Naive thymus-derived CD4-positive, alpha-beta T cell (primary cell): Measurements from ENCODE around the gene JAZF1. TPM values are rescaled to one million over a fixed set of nuclear protein-coding genes. Genes with fewer than 3 reads are reported as not detected.
"Not testable (repeated sequence)": the region's sequence is repeated elsewhere in the genome, so short reads cannot be mapped to it uniquely, and the experiment has no call there.

Experiments
- ATAC-seq: fragments of 150-1000 bp; cut with Tn5 transposase; 2 replicates; pipeline ENCODE4 v1.10.0; 2021; ENCODE audit warnings: mild to moderate bottlenecking, moderate library complexity
- CTCF ChIA-PET: fragments of 350-600 bp; sonication (Branson Sonifier 250); formaldehyde crosslinking; loops from one replicate; lab custom pipeline; 2021; ENCODE audit warnings: antibody characterized with exemption; lab: Charles Lee
- POLR2A ChIA-PET: fragments of 350-600 bp; sonication (Branson Sonifier 250); formaldehyde crosslinking; loops from one replicate; lab custom pipeline; 2021; ENCODE audit warnings: antibody characterized with exemption, inconsistent platforms; lab: Charles Lee
- DNase-seq, 9 donors: peaks; one replicate each; pipeline versions ENCODE4 v3.0.0 to v3.0.0-alpha.2; 2020 to 2022; ENCODE audit warnings: mixed read lengths in 1 of 9
- H3K27ac ChIP-seq: one replicate; pipeline ENCODE4 v1.7.0; 2013; ENCODE audit warnings: mild to moderate bottlenecking, low read depth, low read length, moderate library complexity
- H3K27me3 ChIP-seq, 2 donors: one replicate each; pipeline ENCODE4 v1.7.0; 2013; ENCODE audit warnings: low read length in 2 of 2, mild to moderate bottlenecking in 2 of 2, moderate library complexity in 2 of 2; ENCODE audit not compliant: control insufficient read depth in 2 of 2, insufficient read depth in 2 of 2
- H3K36me3 ChIP-seq, 3 experiments: 1 replicate in 2 of 3; 2 replicates in 1 of 3; pipeline ENCODE4 v1.7.0; 2013; ENCODE audit warnings: low read length in 3 of 3, mild to moderate bottlenecking in 3 of 3, moderate library complexity in 1 of 3; ENCODE audit not compliant: insufficient read depth in 3 of 3, control insufficient read depth in 2 of 3
- H3K4me1 ChIP-seq, 2 donors: one replicate each; pipeline ENCODE4 v1.7.0; 2013; ENCODE audit warnings: low read length in 2 of 2, mild to moderate bottlenecking in 2 of 2, moderate library complexity in 1 of 2; ENCODE audit not compliant: control insufficient read depth in 2 of 2, insufficient read depth in 2 of 2
- H3K4me3 ChIP-seq: 2 replicates; pipeline ENCODE4 v1.7.0; 2013; ENCODE audit warnings: mild to moderate bottlenecking, low read length
- H3K9me3 ChIP-seq, 3 experiments: 1 replicate in 2 of 3; 2 replicates in 1 of 3; pipeline ENCODE4 v1.7.0; 2013; ENCODE audit warnings: low read length in 3 of 3; ENCODE audit not compliant: control insufficient read depth in 2 of 3
- H3K27ac Mint-ChIP-seq, 9 donors: one replicate each; pipeline ENCODE4 v1.8.0; 2020 to 2022; ENCODE audit warnings: mixed read lengths in 9 of 9, mild to moderate bottlenecking in 8 of 9, moderate library complexity in 5 of 9, inconsistent platforms in 2 of 9
- H3K27me3 Mint-ChIP-seq, 5 donors: one replicate each; pipeline ENCODE4 v1.8.0; 2021 to 2022; ENCODE audit warnings: mixed read lengths in 5 of 5, mild to moderate bottlenecking in 1 of 5
- H3K36me3 Mint-ChIP-seq, 5 donors: one replicate each; pipeline ENCODE4 v1.8.0; 2020 to 2022; ENCODE audit warnings: mixed read lengths in 5 of 5, mild to moderate bottlenecking in 3 of 5, inconsistent platforms in 1 of 5
- H3K4me1 Mint-ChIP-seq, 7 donors: one replicate each; pipeline ENCODE4 v1.8.0; 2020 to 2022; ENCODE audit warnings: mixed read lengths in 7 of 7, mild to moderate bottlenecking in 3 of 7, inconsistent platforms in 1 of 7
- H3K4me3 Mint-ChIP-seq, 10 donors: one replicate each; pipeline ENCODE4 v1.8.0; 2020 to 2022; ENCODE audit warnings: mild to moderate bottlenecking in 10 of 10, mixed read lengths in 10 of 10, moderate library complexity in 6 of 10, inconsistent platforms in 2 of 10
- H3K9me3 Mint-ChIP-seq, 11 donors: one replicate each; pipeline ENCODE4 v1.8.0; 2020 to 2022; ENCODE audit warnings: mixed read lengths in 11 of 11, mild to moderate bottlenecking in 4 of 11, inconsistent platforms in 1 of 11, moderate library complexity in 1 of 11
- intact Hi-C, 2 donors: fragments of 100-400 bp; cut with micrococcal nuclease; formaldehyde crosslinking; loops; one replicate each; pipeline ENCODE4 v1.15.1; 2023
- polyA plus RNA-seq, 2 donors: library from polyadenylated mRNA; unstranded; fragments of 300-500 nt; fragmentation: Illumina TruSeq; gene quantifications; one replicate each; pipeline ENCODE4 v1.2.3, GENCODE V29; 2021
- total RNA-seq, 6 experiments: library from RNA in 5 of 6; stranded (reverse) in 5 of 6; gene quantifications; 1 replicate in 5 of 6; 2 replicates in 1 of 6; pipeline ENCODE4 v1.2.3 and lab custom pipeline; 2021 to 2026

Gene JAZF1
- total and polyA plus RNA-seq, 7 experiments from 2014 or later = 2.0 to 33.1 (median 3.2) TPM

DNA sequence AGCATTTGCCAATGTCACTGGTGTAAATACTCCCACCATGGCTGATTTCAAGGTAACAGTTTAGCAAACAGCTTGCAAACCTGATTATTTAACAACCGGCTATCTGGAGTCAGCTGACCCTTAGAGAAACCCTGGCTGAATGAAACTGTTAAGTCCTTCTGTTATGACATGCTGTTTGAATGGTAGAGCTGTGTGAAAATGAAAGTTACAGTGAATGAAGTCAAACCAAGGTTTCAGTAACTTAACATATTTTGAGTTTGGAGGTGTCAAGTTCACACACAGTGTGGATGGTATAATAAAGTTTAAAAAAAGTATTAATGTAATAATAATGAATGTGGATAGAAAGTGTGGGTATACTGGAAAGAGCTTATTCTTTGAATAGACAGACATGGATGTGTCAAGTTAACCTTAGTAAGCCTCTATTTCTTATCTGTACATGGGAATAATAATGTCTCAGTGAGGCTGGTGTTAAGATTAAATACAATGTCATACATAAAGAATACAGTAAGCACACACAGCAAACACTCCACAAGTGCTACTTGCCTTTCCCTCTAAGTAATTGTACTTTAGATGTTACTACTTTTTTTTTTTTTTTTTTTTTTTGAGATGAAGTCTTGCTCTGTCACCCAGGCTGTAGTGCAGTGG lies 290.3 kb downstream of the JAZF1 start:
- H3K36me3 ChIP-seq = no peaks in the 10 kb centered on the region
- no peaks in the 10 kb centered on the region for H3K4me1 ChIP-seq
- H3K36me3 Mint-ChIP-seq = peaks cover 5 to 44% (median 36%) of the 10 kb centered on the region in 5 donors
- no peak overlapping the region for H3K27ac ChIP-seq
- DNase-seq (no peak), ATAC-seq (no peak)
- H3K27ac Mint-ChIP-seq = no peak overlapping the region
- CTCF ChIA-PET = no interaction called here
- H3K27me3 ChIP-seq = no peaks in the 10 kb centered on the region
- peaks cover 0 to 10% (median 0%) of the 10 kb centered on the region in 5 donors for H3K27me3 Mint-ChIP-seq
- POLR2A ChIA-PET = no interaction called here
- peaks cover 0 to 2% (median 0%) of the 10 kb centered on the region in 11 donors for H3K9me3 Mint-ChIP-seq
- peaks cover 0 to 9% (median 3%) of the 10 kb centered on the region in 7 donors for H3K4me1 Mint-ChIP-seq
- no peak overlapping the region for H3K4me3 Mint-ChIP-seq
- H3K4me3 ChIP-seq = no peak overlapping the region
- no peaks in the 10 kb centered on the region for H3K9me3 ChIP-seq
- intact Hi-C loops = loop anchor here in 1 of 2 donors (1.0 kb wide), 1 partner anchor 8 kb away; no protein-coding TSS in a partner anchor

DNA sequence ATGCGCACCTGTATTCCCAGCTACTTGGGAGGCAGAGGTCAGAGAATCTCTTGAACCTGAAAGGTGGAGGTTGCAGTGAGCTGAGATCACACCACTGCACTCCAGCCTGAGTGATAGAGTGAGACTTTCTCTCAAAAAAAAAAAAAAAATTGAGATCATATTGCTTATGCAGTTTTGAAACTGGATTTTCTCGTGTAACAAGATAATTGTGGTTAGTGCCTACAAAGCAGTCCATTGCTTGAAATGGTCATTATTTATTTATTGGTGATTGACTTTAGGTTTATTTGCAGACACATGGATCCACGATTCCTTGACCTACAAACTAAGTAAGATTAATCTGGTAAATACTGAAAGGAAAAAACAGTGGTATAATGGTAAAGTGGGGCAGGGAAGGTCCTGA lies 290.8 kb downstream of the JAZF1 start:
- H3K4me1 Mint-ChIP-seq = peaks cover 0 to 7% (median 3%) of the 10 kb centered on the region in 7 donors
- POLR2A ChIA-PET = no interaction called here
- H3K27ac Mint-ChIP-seq = no peak overlapping the region
- peaks cover 0 to 10% (median 0%) of the 10 kb centered on the region in 5 donors for H3K27me3 Mint-ChIP-seq
- Histone ChIP-seq H3K27ac (no peak overlapping the region), H3K9me3 (no peaks in the 10 kb centered on the region), H3K4me1 (no peaks in the 10 kb centered on the region), H3K4me3 (no peak overlapping the region), H3K27me3 (no peaks in the 10 kb centered on the region), H3K36me3 (no peaks in the 10 kb centered on the region)
- H3K4me3 Mint-ChIP-seq = no peak overlapping the region
- H3K36me3 Mint-ChIP-seq = peaks cover 5 to 45% (median 36%) of the 10 kb centered on the region in 5 donors
- no peak for DNase-seq
- ATAC-seq = no peak
- CTCF ChIA-PET = interaction anchor here (0.7 kb wide), 1 partner anchor 18 kb away, joined by 3 read pairs; no protein-coding TSS in a partner anchor
- intact Hi-C loops = loop anchor here in 1 of 2 donors (1.0 kb wide), 1 partner anchor 9 kb away; no protein-coding TSS in a partner anchor
- H3K9me3 Mint-ChIP-seq = peaks cover 0 to 2% (median 0%) of the 10 kb centered on the region in 11 donors

DNA sequence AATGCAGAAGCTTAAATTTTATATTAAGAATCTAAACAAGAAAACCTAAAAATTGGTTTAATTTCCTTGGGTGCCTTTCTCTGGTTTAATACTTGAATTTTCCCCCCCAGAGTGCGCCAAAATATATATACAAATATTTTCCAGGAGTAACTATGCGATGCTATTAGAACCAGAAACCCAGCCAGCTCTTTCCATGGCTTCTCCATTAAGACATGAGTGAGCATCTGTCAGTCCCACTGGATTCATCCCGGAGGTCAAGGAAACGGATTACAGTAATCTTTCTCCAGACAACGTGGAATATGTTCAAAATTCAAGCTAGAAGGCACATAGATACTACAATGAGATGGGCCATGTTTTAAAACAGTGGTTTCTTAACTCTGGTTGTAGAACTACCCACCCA lies 291.9 kb downstream of the JAZF1 start:
- Histone ChIP-seq H3K27ac (no peak overlapping the region), H3K4me3 (no peak overlapping the region), H3K4me1 (no peaks in the 10 kb centered on the region), H3K36me3 (no peaks in the 10 kb centered on the region), H3K9me3 (no peaks in the 10 kb centered on the region), H3K27me3 (no peaks in the 10 kb centered on the region)
- Mint-ChIP-seq H3K9me3 (peaks cover 0 to 2% (median 0%) of the 10 kb centered on the region in 11 donors), H3K27me3 (peaks cover 0 to 8% (median 0%) of the 10 kb centered on the region in 5 donors), H3K4me3 (no peak overlapping the region), H3K4me1 (peaks cover 0 to 5% (median 0%) of the 10 kb centered on the region in 7 donors), H3K27ac (no peak overlapping the region), H3K36me3 (peaks cover 4 to 37% (median 28%) of the 10 kb centered on the region in 5 donors)
- intact Hi-C loops = no loop called here
- POLR2A ChIA-PET = no interaction called here
- CTCF ChIA-PET = no interaction called here
- ATAC-seq (no peak), DNase-seq (no peak)

DNA sequence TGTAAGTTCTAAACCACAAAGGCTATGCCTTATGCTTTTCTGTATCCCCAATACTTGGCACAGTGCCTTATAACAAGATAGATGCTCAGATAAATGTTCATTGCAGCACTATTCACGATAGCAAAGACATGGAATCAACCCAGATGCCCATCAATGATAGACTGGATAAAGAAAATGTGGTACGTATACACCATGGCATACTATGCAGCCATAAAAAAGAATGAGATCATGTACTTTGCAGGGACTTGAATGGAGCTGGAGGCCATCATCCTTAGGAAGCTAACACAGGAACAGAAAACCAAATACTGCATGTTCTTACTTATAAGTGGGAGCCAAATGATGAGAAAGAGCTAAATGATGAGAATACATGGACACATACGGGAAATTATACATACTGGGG lies 293.9 kb downstream of the JAZF1 start:
- intact Hi-C loops, POLR2A ChIA-PET, H3K4me1 ChIP-seq, H3K9me3 Mint-ChIP-seq, H3K27ac ChIP-seq, H3K9me3 ChIP-seq, DNase-seq, H3K27me3 Mint-ChIP-seq, H3K4me3 Mint-ChIP-seq, H3K27ac Mint-ChIP-seq, CTCF ChIA-PET, H3K36me3 ChIP-seq, H3K27me3 ChIP-seq, H3K4me3 ChIP-seq, H3K4me1 Mint-ChIP-seq, ATAC-seq: not testable (repeated sequence)
- H3K36me3 Mint-ChIP-seq = peaks cover 0 to 19% (median 9%) of the 10 kb centered on the region in 5 donors

DNA sequence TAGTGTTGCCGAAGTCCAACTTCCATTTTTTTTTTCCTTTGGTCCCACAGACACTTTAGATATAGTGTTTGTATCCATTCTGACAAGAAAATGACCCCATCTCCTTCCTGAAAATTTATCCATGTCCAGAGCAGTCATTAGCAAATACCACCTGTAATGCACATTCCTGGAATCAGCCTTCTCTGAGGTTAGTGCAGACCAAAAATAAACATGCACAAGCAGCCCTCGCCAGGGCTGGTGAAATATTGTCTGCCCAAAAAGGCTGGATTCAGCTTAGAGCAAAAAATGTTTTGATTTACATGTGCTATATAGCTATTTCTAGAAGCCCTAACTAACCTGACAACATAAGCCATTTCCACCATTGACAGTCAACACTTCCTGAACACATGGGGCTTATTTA lies 294.9 kb downstream of the JAZF1 start:
- Mint-ChIP-seq H3K27ac (no peak overlapping the region), H3K4me3 (no peak overlapping the region), H3K9me3 (peaks cover 0 to 2% (median 0%) of the 10 kb centered on the region in 11 donors), H3K36me3 (peaks cover 0 to 19% (median 8%) of the 10 kb centered on the region in 5 donors), H3K4me1 (peaks cover 0 to 5% (median 0%) of the 10 kb centered on the region in 7 donors), H3K27me3 (peaks cover 0 to 8% (median 0%) of the 10 kb centered on the region in 5 donors)
- H3K4me3 ChIP-seq = no peak overlapping the region
- ChIA-PET CTCF (interaction anchor here (0.6 kb wide), 1 partner anchor 286 kb away, joined by 5 read pairs; no protein-coding TSS in a partner anchor), POLR2A (no interaction called here)
- intact Hi-C loops = no loop called here
- no peak for ATAC-seq
- no peak overlapping the region for H3K27ac ChIP-seq
- no peaks in the 10 kb centered on the region for H3K27me3 ChIP-seq
- DNase-seq = no peak
- H3K36me3 ChIP-seq = no peaks in the 10 kb centered on the region
- no peaks in the 10 kb centered on the region for H3K4me1 ChIP-seq
- no peaks in the 10 kb centered on the region for H3K9me3 ChIP-seq

DNA sequence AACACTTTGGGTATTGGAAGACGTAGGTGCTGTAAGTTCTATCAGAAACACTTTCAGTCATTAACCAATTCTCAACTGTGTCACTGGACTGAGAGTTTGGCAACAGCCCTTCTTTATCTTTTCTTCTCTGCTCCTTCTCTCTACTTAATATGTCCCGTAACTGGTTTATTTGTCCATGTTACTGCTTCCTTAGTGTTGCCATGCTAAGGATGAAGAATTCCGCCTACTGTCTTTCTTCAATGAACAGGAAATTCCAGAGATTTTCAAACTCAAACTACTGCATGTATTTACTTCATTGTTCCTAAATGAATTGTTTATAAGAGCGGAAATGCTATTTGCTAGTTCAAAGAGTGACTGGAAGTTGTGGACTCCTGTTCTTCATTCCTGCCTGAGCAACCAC lies 296.9 kb downstream of the JAZF1 start:
- Histone ChIP-seq H3K4me1 (no peaks in the 10 kb centered on the region), H3K36me3 (no peaks in the 10 kb centered on the region), H3K4me3 (no peak overlapping the region), H3K27me3 (no peaks in the 10 kb centered on the region), H3K27ac (no peak overlapping the region), H3K9me3 (no peaks in the 10 kb centered on the region)
- ChIA-PET POLR2A (no interaction called here), CTCF (no interaction called here)
- Mint-ChIP-seq H3K36me3 (peaks cover 0 to 16% (median 8%) of the 10 kb centered on the region in 5 donors), H3K4me1 (no peaks in the 10 kb centered on the region), H3K27me3 (peaks cover 0 to 8% (median 0%) of the 10 kb centered on the region in 5 donors), H3K27ac (no peak overlapping the region), H3K9me3 (peaks cover 0 to 2% (median 0%) of the 10 kb centered on the region in 11 donors), H3K4me3 (no peak overlapping the region)
- ATAC-seq = no peak
- no peak for DNase-seq
- intact Hi-C loops = no loop called here

DNA sequence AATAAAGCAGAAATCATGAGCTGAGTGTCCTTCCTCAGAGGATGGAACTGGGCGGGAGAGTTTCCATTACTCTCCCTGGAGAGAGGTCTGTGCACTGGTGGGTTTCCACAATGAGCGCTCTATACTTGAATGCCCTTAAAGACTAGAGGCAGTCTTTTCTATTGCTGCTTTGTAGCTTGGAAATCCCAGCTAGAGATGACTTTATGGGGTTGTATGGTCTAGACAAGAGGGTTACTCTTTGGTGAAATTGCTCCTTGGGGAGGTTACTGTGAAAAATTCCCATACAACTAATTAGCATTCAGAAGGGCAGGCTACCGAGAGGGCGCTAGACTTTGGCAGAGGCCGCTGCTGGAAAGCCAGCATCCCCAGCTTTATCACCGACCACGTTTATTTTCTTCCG lies 303.8 kb downstream of the JAZF1 start:
- DNase-seq (no peak), ATAC-seq (no peak)
- Histone ChIP-seq H3K36me3 (no peaks in the 10 kb centered on the region), H3K4me1 (no peaks in the 10 kb centered on the region), H3K27ac (no peak overlapping the region), H3K27me3 (no peaks in the 10 kb centered on the region), H3K4me3 (no peak overlapping the region), H3K9me3 (no peaks in the 10 kb centered on the region)
- H3K27ac Mint-ChIP-seq = no peak overlapping the region
- H3K27me3 Mint-ChIP-seq = no peaks in the 10 kb centered on the region
- ChIA-PET POLR2A (no interaction called here), CTCF (no interaction called here)
- intact Hi-C loops = no loop called here
- no peak overlapping the region for H3K4me3 Mint-ChIP-seq
- H3K36me3 Mint-ChIP-seq = peaks cover 0 to 18% (median 7%) of the 10 kb centered on the region in 5 donors
- peaks cover 0 to 4% (median 0%) of the 10 kb centered on the region in 7 donors for H3K4me1 Mint-ChIP-seq
- H3K9me3 Mint-ChIP-seq = no peaks in the 10 kb centered on the region
